Activated CD4-positive, alpha-beta T cell treated with anti-CD3 and anti-CD28 coated beads, Interleukin-2, Interleukin-4, amounts not matched to agents 100 ng/mL and 50 ng/mL, durations not matched to agents 16 hours and 8 hours (primary cell): ENCODE results near the gene DUSP8.
"Not testable (repeated sequence)": the region's sequence is repeated elsewhere in the genome, so short reads cannot be mapped to it uniquely, and the experiment has no call there.

Experiments used
- DNase-seq: peaks from one replicate; pipeline ENCODE4 v3.0.0-alpha.2; 2020; ENCODE audit warnings: low spot score

The DUSP8 gene, protein sequence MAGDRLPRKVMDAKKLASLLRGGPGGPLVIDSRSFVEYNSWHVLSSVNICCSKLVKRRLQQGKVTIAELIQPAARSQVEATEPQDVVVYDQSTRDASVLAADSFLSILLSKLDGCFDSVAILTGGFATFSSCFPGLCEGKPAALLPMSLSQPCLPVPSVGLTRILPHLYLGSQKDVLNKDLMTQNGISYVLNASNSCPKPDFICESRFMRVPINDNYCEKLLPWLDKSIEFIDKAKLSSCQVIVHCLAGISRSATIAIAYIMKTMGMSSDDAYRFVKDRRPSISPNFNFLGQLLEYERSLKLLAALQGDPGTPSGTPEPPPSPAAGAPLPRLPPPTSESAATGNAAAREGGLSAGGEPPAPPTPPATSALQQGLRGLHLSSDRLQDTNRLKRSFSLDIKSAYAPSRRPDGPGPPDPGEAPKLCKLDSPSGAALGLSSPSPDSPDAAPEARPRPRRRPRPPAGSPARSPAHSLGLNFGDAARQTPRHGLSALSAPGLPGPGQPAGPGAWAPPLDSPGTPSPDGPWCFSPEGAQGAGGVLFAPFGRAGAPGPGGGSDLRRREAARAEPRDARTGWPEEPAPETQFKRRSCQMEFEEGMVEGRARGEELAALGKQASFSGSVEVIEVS

DNA sequence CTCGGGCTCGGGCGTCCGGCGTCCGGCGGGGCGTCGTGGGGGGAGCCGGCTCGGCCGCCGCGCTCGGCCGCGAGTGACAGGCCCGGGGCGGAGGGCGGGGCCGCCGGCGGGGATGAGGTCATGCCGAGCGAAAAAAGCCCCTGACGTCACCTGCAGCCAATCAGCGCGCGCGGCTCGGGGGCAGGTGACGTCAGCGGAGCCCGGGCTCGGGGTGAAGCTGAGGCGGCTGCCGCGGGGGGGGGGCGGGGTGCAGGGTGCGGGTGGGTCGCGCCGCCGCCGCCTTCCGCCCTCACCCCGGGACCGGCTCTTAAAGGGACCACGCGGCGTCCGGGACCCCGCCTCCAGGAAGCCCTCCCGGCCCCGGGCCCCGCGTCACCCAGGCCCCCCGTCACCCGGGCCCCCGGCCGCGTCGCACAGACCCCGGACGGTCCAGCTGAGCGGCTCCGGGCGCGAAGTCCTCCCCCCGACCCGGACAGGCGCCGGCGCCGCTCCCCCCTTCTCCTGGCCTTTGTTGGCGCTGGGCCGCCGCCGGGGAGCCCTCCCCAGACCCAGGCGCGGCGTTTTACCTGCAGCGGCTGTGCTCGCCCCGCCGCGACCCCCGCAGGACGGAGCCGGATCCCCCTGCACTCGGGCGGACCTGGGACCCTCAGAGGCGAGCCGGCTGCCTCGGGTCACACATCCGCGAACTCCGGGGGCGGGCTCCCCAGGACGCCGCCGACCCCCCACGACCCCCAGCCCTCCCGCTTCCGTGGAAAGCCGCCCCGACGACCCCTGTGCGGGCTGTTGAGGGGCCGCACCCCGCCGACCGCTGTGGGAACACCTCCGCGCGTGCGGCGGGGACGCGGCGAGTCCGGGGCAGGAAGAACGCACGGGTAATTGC is at the start of gene DUSP8:
Gene DUSP8, minus strand, starts transcription at position 75 of the 880 bp plus-strand sequence. CDS start 6,445 bp downstream, outside the sequence.
- DNase-seq: peak; percentile 83

DNA sequence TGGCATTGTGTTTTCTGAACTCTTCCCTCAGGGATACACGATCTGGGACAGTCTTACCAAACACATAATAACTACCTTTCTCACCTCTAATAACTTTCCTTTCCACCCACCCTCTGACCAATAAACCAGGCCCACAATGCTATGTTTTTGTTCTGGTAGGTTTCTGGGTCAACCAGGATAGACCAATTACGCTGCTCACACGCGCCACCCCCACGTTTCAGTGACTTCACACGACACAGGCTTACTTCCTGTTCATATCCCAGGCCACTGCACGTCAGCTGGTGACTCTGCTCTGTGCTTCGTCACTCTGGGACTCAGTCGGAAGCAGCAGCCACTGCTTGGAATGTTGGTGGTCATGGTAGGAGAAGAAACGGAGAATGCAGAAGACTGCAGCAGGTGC is 47.4 kb upstream of the DUSP8 start:
- no peak for DNase-seq

DNA sequence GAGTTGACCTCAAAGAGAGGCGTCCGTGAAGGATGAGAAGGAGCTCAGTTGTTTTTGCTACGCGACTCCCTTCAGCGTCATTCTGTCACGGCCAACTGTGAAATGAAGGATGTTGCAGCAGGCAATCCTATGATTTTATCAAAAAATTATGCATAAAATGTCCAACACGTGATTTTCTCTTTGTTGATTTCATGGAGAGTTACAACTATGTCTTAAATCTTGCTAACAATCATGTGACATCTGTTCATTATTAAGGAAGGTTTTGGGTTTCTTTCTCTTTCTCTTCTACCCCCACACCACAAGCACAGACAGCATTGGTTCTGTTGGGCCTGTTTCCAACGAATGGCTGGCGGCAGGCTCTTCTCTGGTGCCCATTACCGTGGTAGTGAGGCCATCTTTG is 46.2 kb upstream of the DUSP8 start:
- DNase-seq: no peak

DNA sequence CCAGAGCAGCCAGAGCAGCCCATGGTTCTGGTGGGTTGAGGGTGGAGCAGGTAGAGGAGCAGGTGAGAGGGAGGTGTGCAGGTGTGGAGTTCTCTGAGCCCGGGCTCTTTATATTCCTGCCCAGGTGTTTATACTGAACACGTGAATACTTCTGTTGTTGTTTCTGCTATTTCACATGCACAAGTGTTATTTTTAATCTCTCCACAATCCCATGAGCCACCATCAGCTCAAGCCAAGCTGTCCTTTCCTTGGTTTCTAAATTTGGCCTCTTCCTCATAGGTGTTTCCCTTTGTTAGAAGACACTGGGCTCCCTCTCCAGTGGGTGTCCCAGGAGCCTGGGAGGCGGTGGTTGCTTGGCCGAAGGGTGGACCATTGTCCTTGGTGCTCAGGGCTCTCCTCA is 36.3 kb upstream of the DUSP8 start, which contains the start of gene KRTAP5-3:
Gene KRTAP5-3, minus strand, starts transcription at position 101 of the 400 bp plus-strand sequence. Its CDS starts 78 bp downstream, at position 23.
- DNase-seq: no peak

DNA sequence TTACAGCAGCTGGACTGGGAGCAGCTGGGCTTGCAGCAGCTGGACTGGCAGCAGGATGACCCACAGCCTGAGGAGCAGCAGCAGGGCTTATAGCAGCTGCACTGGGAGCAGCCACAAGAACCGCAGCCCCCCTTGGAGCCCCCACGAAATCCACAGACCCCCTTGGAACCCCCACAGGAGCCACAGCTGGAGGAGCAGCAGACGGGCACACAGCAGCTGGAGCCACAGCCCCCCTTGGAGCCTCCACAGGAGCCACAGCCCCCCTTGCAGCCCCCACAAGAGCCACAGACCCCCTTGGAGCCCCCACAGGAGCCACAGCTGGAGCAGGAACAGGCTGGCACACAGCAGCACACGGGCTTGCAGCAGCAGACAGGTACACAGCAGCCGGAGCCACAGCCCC is 35.8 kb upstream of the DUSP8 start:
- DNase-seq: not testable (repeated sequence)

DNA sequence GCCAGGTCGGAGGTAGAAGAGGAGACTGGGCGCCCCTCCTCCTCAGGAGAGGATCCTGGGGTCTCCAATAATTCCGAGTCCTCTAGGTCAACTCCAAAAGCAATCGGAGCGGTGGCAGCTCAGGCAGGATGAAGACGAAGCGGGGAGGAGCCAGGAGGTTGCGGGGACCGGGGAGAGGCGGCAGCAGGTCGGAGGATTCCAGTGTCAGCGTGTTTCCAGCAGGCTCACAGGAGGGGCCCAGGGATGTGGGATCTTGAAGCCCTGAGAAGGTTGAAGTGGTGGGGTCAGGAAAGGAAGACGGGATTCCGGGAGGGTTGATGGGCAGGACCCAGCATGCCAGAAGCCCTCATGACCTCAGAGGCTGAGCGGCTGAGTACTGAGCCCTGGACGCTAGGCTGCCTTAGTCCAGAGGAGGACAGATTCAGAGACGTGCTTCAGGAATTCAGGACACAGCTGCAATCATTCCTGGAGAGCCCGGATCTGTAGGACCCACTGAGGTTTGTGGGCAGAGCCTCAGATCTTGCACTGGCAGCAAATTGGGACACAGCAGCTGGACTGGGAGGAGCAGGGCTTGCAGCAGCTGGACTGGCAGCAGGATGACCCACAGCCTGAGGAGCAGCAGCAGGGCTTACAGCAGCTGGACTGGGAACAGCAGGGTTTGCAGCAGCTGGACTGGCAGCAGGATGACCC is 35.2 kb upstream of the DUSP8 start:
- not testable (repeated sequence) for DNase-seq

DNA sequence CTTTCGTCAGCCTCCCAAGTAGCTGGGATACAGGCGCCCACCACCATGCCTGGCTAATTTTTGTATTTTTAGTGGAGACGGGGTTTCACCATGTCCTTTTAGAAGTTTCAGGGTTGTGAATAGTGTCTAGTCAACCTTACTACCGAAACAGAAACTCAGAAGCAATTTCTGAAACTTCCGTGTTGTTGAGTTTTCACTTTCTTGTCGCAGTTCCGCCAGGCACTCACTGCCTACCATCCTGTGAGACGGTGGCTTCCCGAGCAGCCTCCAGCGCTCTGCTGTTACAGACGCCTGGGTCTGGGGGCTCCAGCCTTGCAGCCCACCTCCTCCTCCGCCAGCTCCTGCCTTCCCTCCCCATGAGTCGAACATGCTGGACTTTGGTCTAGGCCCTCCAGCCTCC is 33.9 kb upstream of the DUSP8 start:
- peak; percentile 54 for DNase-seq

DNA sequence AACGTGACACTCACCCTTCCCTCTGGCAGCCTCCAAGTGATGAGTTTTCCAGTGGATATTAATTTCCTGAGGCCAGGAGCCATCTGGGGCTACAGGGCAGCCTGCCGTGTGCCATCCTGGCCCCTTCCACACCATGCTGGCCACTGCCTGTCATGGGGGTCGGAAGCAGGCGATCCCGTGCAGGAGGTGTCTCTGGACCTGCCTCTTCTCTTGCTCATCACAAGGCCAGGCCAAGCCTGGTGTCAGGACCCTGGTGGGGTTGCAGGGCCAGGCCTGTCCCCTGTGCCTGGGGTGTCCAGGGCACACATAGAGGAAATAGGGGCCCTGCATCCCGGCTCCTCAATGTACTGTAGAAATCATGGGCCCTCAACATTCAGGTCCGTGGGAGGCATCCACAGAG is 32.6 kb upstream of the DUSP8 start:
- no peak for DNase-seq

DNA sequence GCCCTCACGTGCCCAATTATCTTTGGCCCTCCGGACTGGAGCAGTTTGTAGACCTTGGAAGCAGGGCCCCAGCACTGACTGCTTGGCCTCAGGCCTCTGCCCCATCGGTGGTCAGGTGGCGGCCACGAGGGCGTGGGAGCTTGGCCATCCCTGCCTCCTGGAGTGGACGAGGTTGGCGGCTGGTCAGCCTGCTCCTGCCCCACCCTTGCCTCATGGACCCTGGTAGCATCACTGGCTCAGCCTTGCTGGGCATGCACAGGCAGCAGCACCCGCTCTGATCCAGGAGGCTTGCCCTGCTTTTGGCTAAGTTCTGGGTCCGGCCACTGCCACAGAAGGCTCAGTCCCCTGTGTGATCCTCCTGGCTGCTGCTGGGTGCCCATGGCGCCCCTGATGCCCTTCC is 32.1 kb upstream of the DUSP8 start:
- no peak for DNase-seq

DNA sequence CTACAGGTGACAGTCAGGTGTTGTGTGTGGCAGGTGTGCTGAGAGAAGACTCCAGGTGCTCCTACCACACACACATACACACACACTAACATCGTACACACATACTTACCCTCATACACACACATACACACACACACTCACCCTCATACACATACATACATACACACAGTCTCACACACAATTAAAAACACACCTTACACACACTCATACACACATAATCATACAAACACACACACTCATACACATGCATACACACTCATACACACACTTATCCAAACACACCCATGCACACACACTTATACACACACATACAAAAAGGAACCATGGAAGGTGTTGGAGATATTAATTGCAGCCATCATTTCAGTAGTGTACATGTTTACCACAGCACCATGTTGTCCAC is 31.6 kb upstream of the DUSP8 start:
- DNase-seq: no peak

DNA sequence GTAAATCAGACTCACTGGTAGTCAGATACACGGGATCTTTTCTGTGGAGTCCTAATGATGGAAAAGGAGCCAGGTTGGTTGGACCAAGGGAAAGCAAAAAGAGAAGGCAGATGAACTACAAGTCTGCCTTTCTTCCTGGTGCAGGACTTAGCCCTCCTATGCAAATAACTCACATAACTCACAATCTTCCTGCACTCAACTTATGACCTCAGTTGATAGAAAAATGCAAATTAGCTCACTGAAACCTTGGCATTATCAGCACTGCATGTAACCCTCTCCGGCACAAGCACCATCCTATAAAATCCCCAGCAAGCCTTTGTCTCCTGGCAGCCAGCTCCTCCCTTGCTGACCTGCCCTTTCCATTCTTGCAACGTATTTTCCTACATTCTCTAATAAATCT is 29.6 kb upstream of the DUSP8 start:
- not testable (repeated sequence) for DNase-seq

DNA sequence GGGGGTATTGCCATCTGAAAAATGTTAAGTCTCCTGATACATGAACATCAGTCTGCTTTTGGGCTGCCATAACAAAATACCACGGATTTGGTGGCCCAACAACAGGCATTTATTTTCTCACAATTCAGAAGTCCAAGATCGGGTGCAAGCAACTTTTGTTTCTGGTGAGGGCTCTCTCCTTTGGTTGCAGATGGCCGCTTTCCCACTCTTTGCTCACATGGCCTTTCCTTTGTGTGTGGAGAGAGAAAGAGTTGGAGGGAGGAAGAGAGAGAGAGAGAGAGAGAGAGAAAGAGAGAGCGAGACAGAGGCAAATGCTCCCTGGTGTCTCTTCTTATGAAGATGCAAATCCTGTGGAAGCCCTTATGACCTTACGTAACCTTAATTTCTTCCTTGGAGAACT is 28.6 kb upstream of the DUSP8 start:
- DNase-seq: no peak

DNA sequence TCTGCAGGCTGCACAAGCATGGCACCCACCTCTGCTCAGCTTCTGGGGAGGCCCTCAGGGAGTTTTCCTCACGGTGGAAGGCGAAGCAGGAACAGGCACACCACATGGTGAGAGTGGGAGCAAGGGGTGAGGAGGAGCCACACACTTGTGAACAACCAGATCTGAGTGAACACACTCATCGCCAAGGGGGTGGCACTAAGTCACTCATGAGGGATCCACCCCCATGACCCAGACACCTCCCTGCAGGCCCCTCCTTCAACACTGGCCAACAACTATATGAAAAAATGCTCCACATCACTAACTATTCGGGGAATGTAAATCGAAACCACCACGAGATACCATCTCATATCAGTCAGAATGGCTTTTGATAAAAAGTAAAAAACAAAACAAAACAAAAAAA is 26.7 kb upstream of the DUSP8 start:
- no peak for DNase-seq

DNA sequence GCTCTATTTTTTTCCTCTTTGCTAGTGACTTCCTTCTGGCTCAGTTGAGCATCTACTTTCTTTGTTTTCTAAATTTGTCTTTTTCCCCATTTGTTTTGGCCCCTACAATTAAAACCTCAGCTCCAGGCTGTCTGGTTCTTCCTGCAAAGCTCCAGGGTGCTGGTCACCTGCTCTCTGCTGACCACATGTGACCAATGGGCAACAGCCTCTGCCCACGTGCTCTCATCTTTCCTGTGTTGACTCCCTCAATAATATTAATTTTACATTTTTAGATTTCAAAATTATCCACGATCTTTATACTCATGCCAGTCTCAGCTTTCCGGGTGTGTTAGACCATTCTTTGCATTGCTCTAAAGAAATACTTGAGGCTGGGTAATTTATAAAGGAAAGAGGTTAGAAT is 26.3 kb upstream of the DUSP8 start:
- not testable (repeated sequence) for DNase-seq

DNA sequence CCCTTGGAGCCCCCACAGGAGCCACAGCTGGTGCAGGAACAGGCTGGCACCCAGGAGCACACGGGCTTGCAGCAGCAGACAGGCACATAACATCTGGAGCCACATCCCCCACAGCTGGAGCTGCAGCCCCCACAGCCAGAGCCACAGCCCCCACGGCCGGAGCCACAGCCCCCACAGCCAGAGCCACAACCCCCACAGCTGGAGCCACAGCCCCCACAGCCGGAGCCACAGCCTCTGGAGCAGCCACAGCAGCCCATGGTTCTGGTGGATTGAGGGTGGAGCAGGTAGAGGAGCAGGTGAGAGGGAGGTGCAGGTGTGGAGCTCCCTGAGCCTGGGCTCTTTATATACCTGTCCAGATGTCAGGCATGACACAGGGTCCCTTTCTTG is 25.9 kb upstream of the DUSP8 start, which contains the start of gene KRTAP5-2:
Gene KRTAP5-2, minus strand, starts transcription at position 301 of the 387 bp plus-strand sequence. Its CDS starts 44 bp downstream, at position 257.
- DNase-seq: no peak

DNA sequence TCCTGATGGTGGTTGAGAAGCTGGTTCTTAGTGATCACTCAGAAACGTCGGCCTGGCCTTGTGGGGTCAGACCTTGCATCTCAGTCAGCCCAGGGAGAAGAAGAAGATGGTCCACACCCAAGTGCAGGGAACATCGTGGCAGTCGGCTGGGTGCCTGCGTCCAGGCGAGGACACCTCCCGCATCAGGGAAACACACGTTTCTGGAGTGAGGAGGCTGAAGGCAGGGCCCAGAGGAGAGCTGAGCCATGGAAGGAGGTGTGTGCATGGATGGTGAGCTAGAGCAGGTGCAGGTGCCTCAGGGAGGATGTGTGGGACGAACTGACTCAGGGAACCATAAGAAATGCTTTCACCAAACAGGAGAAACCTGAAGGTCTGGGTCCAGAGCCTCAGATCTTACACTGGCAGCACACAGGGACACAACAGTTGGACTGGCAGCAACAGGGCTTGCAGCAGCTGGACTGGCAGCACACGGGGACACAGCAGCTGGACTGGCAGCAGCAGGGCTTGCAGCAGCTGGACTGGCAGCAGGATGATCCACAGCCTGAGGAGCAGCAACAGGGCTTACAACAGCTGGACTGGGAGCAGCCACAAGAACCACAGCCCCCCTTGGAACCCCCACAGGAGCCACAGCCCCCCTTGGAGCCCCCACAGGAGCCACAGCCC is 25.4 kb upstream of the DUSP8 start:
- DNase-seq: no peak

DNA sequence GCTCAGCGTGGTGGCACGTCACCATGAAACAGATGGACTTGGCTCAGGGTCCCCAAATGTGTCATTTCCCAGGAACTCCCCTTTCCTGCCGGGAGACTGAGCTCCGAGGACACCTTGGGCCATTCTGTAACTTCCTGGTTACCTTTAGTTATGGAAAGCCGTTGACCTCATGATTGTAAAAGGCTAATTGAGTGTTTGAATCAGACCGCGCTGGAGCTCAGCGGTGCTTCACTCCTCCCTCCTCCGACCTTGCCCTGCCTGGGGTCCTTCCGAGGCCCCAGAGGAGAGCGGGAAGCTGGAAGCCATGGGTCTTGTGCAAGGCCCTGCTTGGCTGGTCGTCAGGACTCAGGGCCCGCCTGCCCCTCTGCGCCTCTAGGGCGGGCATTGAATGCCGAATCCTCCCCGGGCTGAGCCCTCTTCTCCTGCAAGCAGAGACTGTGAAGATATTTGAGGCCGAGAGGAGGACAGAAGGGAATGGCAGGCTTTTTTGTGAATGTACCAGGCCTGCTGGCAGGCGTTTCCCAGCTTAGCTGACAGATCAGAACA is 24.6 kb upstream of the DUSP8 start:
- not testable (repeated sequence) for DNase-seq

DNA sequence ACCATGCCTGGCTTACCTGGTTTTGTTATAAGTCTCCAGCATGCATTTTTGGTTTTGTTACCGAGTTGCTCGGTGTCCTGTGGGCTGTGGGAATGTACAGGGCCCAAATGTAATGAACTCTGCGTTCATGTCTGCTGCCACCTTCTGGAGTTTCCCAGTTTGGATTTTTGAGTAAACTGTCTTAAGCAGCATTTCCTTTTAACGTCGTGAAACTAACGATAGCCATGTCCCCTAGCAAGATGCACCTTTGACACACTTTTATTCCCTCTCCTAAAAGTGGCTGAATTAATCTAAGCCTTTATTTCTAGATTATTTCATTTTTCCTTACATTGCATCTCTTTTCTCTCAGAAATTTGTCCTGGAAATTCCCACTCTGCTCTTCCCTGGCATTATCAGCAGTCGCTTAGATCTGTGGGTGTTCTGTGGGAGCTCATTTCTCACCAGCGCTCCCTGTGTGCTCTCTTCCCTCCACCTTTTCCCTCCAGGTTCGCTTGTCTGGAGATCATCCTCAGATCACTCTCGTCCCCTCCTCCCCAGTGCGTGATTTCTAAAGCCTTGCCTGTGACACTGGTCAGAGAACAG is 24.0 kb upstream of the DUSP8 start:
- DNase-seq: not testable (repeated sequence)

DNA sequence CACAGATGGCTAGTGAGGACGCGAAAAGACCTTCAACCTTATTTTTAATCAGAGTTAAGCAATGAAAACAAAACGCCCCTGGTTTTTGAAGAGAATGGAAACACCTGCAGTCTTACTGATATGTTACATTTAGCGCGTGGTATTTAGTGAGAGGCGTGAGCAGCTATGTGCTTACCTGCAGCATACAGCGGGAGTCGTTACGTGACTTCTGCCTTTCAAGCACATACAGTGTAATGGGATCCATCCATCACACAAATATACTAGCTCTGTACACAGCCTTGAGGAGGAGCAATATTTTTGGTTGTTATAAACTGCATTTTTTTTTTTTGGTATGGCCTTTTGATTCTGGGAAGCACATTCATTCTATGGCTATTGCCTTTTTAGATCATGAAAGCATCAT is 20.6 kb upstream of the DUSP8 start:
- DNase-seq: no peak

DNA sequence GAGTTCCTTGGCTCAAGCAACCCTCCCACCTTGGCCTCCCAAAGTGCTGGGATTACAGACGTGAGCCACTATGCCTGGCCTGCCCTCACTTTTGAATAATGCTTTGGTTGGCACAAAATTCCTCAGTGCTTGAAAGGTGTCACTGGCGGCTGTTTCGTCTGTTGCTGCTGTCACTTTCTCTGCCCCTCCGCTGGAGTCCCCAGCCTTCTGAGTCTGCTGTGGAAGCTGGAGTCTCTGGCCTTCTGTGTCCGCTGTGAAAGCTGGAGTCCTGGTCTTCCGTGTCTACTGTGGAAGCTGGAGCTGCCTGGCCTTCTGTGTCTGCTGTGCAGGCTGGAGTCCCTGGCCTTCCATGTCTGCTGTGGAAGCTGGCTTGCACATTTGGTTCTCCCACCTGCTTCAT is 17.9 kb upstream of the DUSP8 start:
- no peak for DNase-seq
